Measurements from ENCODE around the gene AMMECR1L.

DNA sequence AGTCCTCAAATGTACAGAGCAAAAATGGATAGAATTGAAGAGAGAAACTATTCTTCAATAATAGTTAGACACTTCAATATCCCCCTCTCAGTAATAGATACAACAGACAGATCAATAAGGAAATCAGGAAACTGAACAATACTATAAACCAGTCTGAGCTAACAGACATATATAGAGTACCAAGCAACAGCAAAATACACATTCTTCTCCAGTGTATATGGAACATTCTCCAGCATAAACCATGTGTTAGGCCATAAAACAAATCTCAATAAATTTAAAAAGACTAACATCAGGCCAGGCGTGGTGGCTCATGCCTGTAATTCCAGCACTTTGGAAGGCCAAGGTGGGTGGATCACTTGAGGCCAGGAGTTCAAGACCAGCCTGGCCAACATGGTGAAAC is 43.7 kb upstream of the AMMECR1L start:
- no peak for TF ChIP-seq CTCF (conservative IDR thresholded peaks at IDR 0.05; ENCODE audit: low read length)
- no peak for TF ChIP-seq EZH2phosphoT487 (IDR thresholded peaks at IDR 0.05; ENCODE audit: borderline replicate concordance)
